Stimulated activated CD4-positive, alpha-beta T cell treated with anti-CD3 and anti-CD28 coated beads, Interleukin-1b, Interleukin-23, amount 100 ng/mL, for 1 hour (primary cell): ENCODE results near the gene PKN2.

Experiments used
- DNase-seq, 2 donors: peaks; one replicate each; pipeline ENCODE4 v3.0.0-alpha.2; 2020; ENCODE audit warnings: low read depth in 2 of 2

Gene PKN2

GRCh38 chr1:88735382-88735781 lies 51.3 kb downstream of the PKN2 start:
- DNase-seq = no peak

- no peak for DNase-seq
Measured at GRCh38 chr1:88735909-88736308, 51.8 kb downstream of the PKN2 start.

- DNase-seq = no peak
Measured at GRCh38 chr1:88736633-88737248, 52.7 kb downstream of the PKN2 start.

GRCh38 chr1:88737338-88737927 lies 53.4 kb downstream of the PKN2 start:
- DNase-seq = no peak

GRCh38 chr1:88740784-88741183 lies 56.7 kb downstream of the PKN2 start:
- no peak for DNase-seq

- no peak for DNase-seq
Measured at GRCh38 chr1:88741413-88741812, 57.3 kb downstream of the PKN2 start.

- no peak for DNase-seq
Measured at GRCh38 chr1:88742531-88742930, 58.5 kb downstream of the PKN2 start.

GRCh38 chr1:88744142-88744541 lies 60.1 kb downstream of the PKN2 start:
- no peak for DNase-seq

- DNase-seq = no peak
Measured at GRCh38 chr1:88746916-88747315, 62.8 kb downstream of the PKN2 start.

- no peak for DNase-seq
Measured at GRCh38 chr1:88751714-88752113, 67.6 kb downstream of the PKN2 start.

GRCh38 chr1:88753506-88753905 lies 69.4 kb downstream of the PKN2 start:
- DNase-seq = no peak

- no peak for DNase-seq
Measured at GRCh38 chr1:88763649-88764406, 79.8 kb downstream of the PKN2 start.

- DNase-seq = no peak
Measured at GRCh38 chr1:88768187-88768586, 84.1 kb downstream of the PKN2 start.

GRCh38 chr1:88768816-88769215 lies 84.7 kb downstream of the PKN2 start:
- DNase-seq = no peak

- no peak for DNase-seq
Measured at GRCh38 chr1:88773540-88774150, 89.6 kb downstream of the PKN2 start.

- DNase-seq = no peak
Measured at GRCh38 chr1:88774151-88774556, 90.1 kb downstream of the PKN2 start.

- DNase-seq = no peak
Measured at GRCh38 chr1:88777604-88778149, 93.6 kb downstream of the PKN2 start.

- no peak for DNase-seq
Measured at GRCh38 chr1:88779880-88780279, 95.8 kb downstream of the PKN2 start.

GRCh38 chr1:88780485-88780884 lies 96.4 kb downstream of the PKN2 start:
- DNase-seq = no peak

- DNase-seq = no peak
Measured at GRCh38 chr1:88783145-88783544, 99.1 kb downstream of the PKN2 start.

- no peak for DNase-seq
Measured at GRCh38 chr1:88784551-88784950, 100.5 kb downstream of the PKN2 start.
